Endothelial cell of umbilical vein (primary cell): ENCODE measurements around the gene OPCML.

ENCODE experiments used
- CTCF ChIP-seq, 2 donors: IDR thresholded peaks; 1 replicate in 1 of 2; 2 replicates in 1 of 2; pipeline ENCODE4 v1.5.1; 2011; ENCODE audit warnings: low read length in 2 of 2, mild to moderate bottlenecking in 2 of 2, moderate library complexity in 2 of 2, control low read depth in 1 of 2, inconsistent platforms in 1 of 2, low read depth in 1 of 2; ENCODE audit not compliant: insufficient read depth in 1 of 2; ENCODE audit errors: extremely low read depth in 1 of 2
- EZH2 ChIP-seq: IDR thresholded peaks from 2 replicates; pipeline ENCODE4 v1.6.1; 2012; ENCODE audit warnings: borderline replicate concordance, low read depth, mild to moderate bottlenecking, moderate library complexity, low read length, inconsistent platforms; ENCODE audit not compliant: severe bottlenecking

GRCh38 chr11:133383689-133384088 is 148.6 kb downstream of the OPCML start:
- no peak for TF ChIP-seq CTCF (IDR thresholded peaks at IDR 0.05; ENCODE audit: extremely low read depth in 1 of 2, insufficient read depth in 1 of 2, low read depth in 1 of 2, low read length in 2 of 2)
- no peak for TF ChIP-seq EZH2
